K562 (cell line): ENCODE measurements around the gene FUBP3. TPM values are rescaled to one million over a fixed set of nuclear protein-coding genes. Genes with fewer than 3 reads are reported as not detected.

Source experiments
- ATAC-seq: fragments of 200-7000 bp; cut with Tn5 transposase; 3 replicates; pipeline ENCODE4 v1.9.1; 2020; ENCODE audit warnings: moderate library complexity
- BruUV-seq: library from RNA; stranded (reverse); fragments of 400-500 nt; replicated peaks from 2 replicates; lab custom pipeline; 2021; lab: Mats Ljungman, UMichigan
- CTCF ChIA-PET: fragments of 300-600 bp; formaldehyde crosslinking; extraction: SDS; loops from one replicate; lab custom pipeline; 2021; ENCODE audit warnings: low intra/inter-chr PET ratio; lab: Yijun Ruan, JAX
- POLR2A ChIA-PET: fragments of 300-600, 350-650 bp; sonication (Branson Sonifier 250); formaldehyde crosslinking; extraction: SDS; loops from one replicate; lab custom pipeline; 2021; ENCODE audit warnings: antibody characterized with exemption, inconsistent platforms; lab: Yijun Ruan, JAX
- DNase-seq, 4 experiments: peaks; one replicate each; pipeline versions ENCODE4 v3.0.0 to v3.0.0-alpha.2; 2011 to 2018; ENCODE audit warnings: low spot score in 3 of 4, mixed read lengths in 3 of 4; ENCODE audit errors: extremely low read depth in 1 of 4
- FAIRE-seq: peaks from 2 replicates; lab custom pipeline; 2011; peaks lifted over from hg19 to GRCh38; lab: Jason Lieb, UNC
- H2AFZ ChIP-seq: 2 replicates; pipeline ENCODE4 v1.6.0; 2011; ENCODE audit warnings: low read depth, low read length, control low read depth, inconsistent platforms
- H3K27ac ChIP-seq: fragments of 200-600 bp; 3 replicates; pipeline ENCODE4 v1.8.0; 2011; ENCODE audit warnings: low read depth, mild to moderate bottlenecking, control low read depth, inconsistent platforms, low read length, moderate library complexity, mixed read lengths; ENCODE audit errors: extremely low read depth
- H3K27me3 ChIP-seq, 2 experiments: fragments of 300-600 bp in 1 of 2; 2 replicates in 1 of 2; 3 replicates in 1 of 2; pipeline versions ENCODE4 v1.6.0 to v1.8.0; 2011; ENCODE audit warnings: inconsistent platforms in 2 of 2, low read length in 2 of 2, mild to moderate bottlenecking in 1 of 2, mixed read lengths in 1 of 2, moderate library complexity in 1 of 2; ENCODE audit not compliant: control insufficient read depth in 2 of 2, insufficient read depth in 2 of 2
- H3K36me3 ChIP-seq: fragments of 300-600 bp; 3 replicates; pipeline ENCODE4 v1.8.0; 2011; ENCODE audit warnings: mild to moderate bottlenecking, low read length, inconsistent platforms; ENCODE audit not compliant: control insufficient read depth, insufficient read depth
- H3K4me1 ChIP-seq, 2 experiments: fragments of 200-600 bp in 1 of 2; replicated peaks in 1 of 2; 2 replicates in 1 of 2; 3 replicates in 1 of 2; pipeline versions ENCODE4 v1.5.1 to v1.8.0; 2011; ENCODE audit warnings: inconsistent platforms in 2 of 2, low read length in 2 of 2, mild to moderate bottlenecking in 1 of 2, mixed read lengths in 1 of 2, moderate library complexity in 1 of 2; ENCODE audit not compliant: control insufficient read depth in 2 of 2, insufficient read depth in 2 of 2
- H3K4me2 ChIP-seq: 2 replicates; pipeline ENCODE4 v1.6.1; 2011; ENCODE audit warnings: low read length, control low read depth, inconsistent platforms, mixed read lengths; ENCODE audit not compliant: insufficient read depth
- H3K4me3 ChIP-seq: fragments of 200-600 bp; sonication (generic), shearing (Covaris generic); 2 replicates; pipeline ENCODE4 v1.5.1; 2016; ENCODE audit warnings: control low read depth, inconsistent platforms
- H3K79me2 ChIP-seq: fragments of 200-600 bp; 3 replicates; pipeline ENCODE4 v1.8.0; 2011; ENCODE audit warnings: low read length, inconsistent platforms; ENCODE audit not compliant: control insufficient read depth, insufficient read depth
- H3K9ac ChIP-seq, 2 experiments: 2 replicates each; pipeline versions ENCODE4 v1.6.0 to v1.6.1; 2011; ENCODE audit warnings: low read depth in 2 of 2, low read length in 2 of 2, control low read depth in 1 of 2, inconsistent platforms in 1 of 2, mild to moderate bottlenecking in 1 of 2, mixed read lengths in 1 of 2; ENCODE audit not compliant: insufficient read depth in 1 of 2
- H3K9me1 ChIP-seq: one replicate; pipeline ENCODE4 v1.6.0; 2011; ENCODE audit warnings: inconsistent platforms, mild to moderate bottlenecking, low read length, moderate library complexity; ENCODE audit not compliant: control insufficient read depth, insufficient read depth
- H3K9me3 ChIP-seq: replicated peaks from 2 replicates; pipeline ENCODE4 v1.5.1; 2011; ENCODE audit warnings: low read depth, low read length, inconsistent platforms; ENCODE audit not compliant: control insufficient read depth, insufficient read depth
- H4K20me1 ChIP-seq: replicated peaks from 2 replicates; pipeline ENCODE4 v1.6.1; 2011; ENCODE audit warnings: low read length, inconsistent platforms, mixed read lengths; ENCODE audit not compliant: control insufficient read depth, insufficient read depth
- BRCA1 ChIP-seq, 2 experiments: fragments of 450-650 bp in 1 of 2; sonication (generic) in 1 of 2; formaldehyde crosslinking in 1 of 2; IDR thresholded peaks; 2 replicates each; pipeline versions ENCODE4 v1.5.0 to v1.6.1; 2017 to 2020; ENCODE audit warnings: mild to moderate bottlenecking in 1 of 2, missing genetic modification reagents in 1 of 2
- E2F3 ChIP-seq: fragments of 250-450 bp; sonication (Bioruptor Pico); IDR thresholded peaks from 2 replicates; pipeline ENCODE4 v1.4.0; 2020; ENCODE audit warnings: mild to moderate bottlenecking
- FOXJ3 ChIP-seq: sonication (generic); formaldehyde crosslinking; IDR thresholded peaks from 2 replicates; pipeline ENCODE4 v1.4.0; 2020; ENCODE audit warnings: mild to moderate bottlenecking, missing genetic modification reagents
- GATAD2A ChIP-seq: fragments of 450-650 bp; IDR thresholded peaks from 2 replicates; pipeline ENCODE4 v1.6.1; 2017
- HMG20A ChIP-seq: fragments of 450-650 bp; formaldehyde crosslinking; conservative IDR thresholded peaks from 2 replicates; pipeline ENCODE4 v1.4.0; 2020; ENCODE audit warnings: mild to moderate bottlenecking, mixed read lengths
- MYC ChIP-seq, 2 experiments: fragments of 250-450 bp in 1 of 2; sonication (Bioruptor Pico) in 1 of 2; IDR thresholded peaks; 2 replicates each; pipeline versions ENCODE4 v1.5.1 to v1.6.1; 2012 to 2021; ENCODE audit warnings: low read depth in 2 of 2, borderline replicate concordance in 1 of 2, improper control_type of control experiment in 1 of 2, low read length in 1 of 2, mild to moderate bottlenecking in 1 of 2, moderate library complexity in 1 of 2
- NONO ChIP-seq, 2 experiments: fragments of 200-400 bp in 1 of 2; fragments of 450-650 bp in 1 of 2; formaldehyde crosslinking in 1 of 2; IDR thresholded peaks; 2 replicates each; pipeline ENCODE4 v1.6.1; 2017; ENCODE audit warnings: low read depth in 2 of 2, mild to moderate bottlenecking in 2 of 2, moderate library complexity in 2 of 2, low read length in 1 of 2
- PURB ChIP-seq: sonication (generic); formaldehyde crosslinking; IDR thresholded peaks from 2 replicates; pipeline ENCODE4 v1.9.0; 2021; ENCODE audit warnings: low read depth, mild to moderate bottlenecking, missing genetic modification reagents
- SMARCA5 ChIP-seq: fragments of 450-650 bp; IDR thresholded peaks from 2 replicates; pipeline ENCODE4 v1.6.1; 2016
- TBL1XR1 ChIP-seq, 2 experiments: IDR thresholded peaks; 2 replicates each; pipeline ENCODE4 v1.6.1; 2012; ENCODE audit warnings: improper control_type of control experiment in 2 of 2, low read length in 2 of 2, mild to moderate bottlenecking in 1 of 2
- XRCC5 ChIP-seq: fragments of 200-400 bp; formaldehyde crosslinking; IDR thresholded peaks from 2 replicates; pipeline ENCODE4 v1.6.1; 2017; ENCODE audit warnings: low read depth, mild to moderate bottlenecking, low read length
- ZNF23 ChIP-seq: fragments of 250-450 bp; sonication (Bioruptor Pico); IDR thresholded peaks from 2 replicates; pipeline ENCODE4 v1.4.0; 2020; ENCODE audit warnings: mild to moderate bottlenecking
- ZNF717 ChIP-seq: fragments of 250-450 bp; sonication (Bioruptor Pico); IDR thresholded peaks from 2 replicates; pipeline ENCODE4 v1.5.0; 2021
- ZNF780A ChIP-seq: fragments of 250-450 bp; sonication (Bioruptor Pico); IDR thresholded peaks from 2 replicates; pipeline ENCODE4 v1.5.0; 2021; ENCODE audit warnings: mild to moderate bottlenecking
- WGBS: fragments of 100-300 bp; shearing (Covaris generic); methylation state at CpG from one replicate; pipeline ENCODE4 v1.1.6; 2016; ENCODE audit warnings: low coverage, mixed read lengths; ENCODE audit not compliant: insufficient coverage; ENCODE audit errors: missing lambda C conversion rate; 5-methylcytosine and 5-hydroxymethylcytosine counted together
- in situ Hi-C: fragments of 300-500 bp; cut with MboI; formaldehyde crosslinking; loops from 4 replicates; pipeline ENCODE4 v1.15.0; 2018; ENCODE audit warnings: inconsistent platforms, mixed read lengths
- intact Hi-C: fragments of 100-400 bp; cut with micrococcal nuclease; formaldehyde crosslinking; loops from 2 replicates; pipeline ENCODE4 v1.14.2; 2022
- polyA plus RNA-seq, 8 experiments: library from polyadenylated mRNA; depleted of rRNA in 4 of 8; stranded (reverse) in 5 of 8; unstranded in 3 of 8; fragments of >200 nt; fragmentation: Nextera tagmentation in 2 of 8; fragmentation: Illumina TruSeq in 1 of 8; extraction: Ambion mirVana in 2 of 8; extraction: Trizol in 1 of 8; gene quantifications; 2 replicates each; pipeline versions ENCODE4 v1.2.1 to v1.2.3, GENCODE V29; 2011 to 2014; ENCODE audit warnings: inconsistent platforms in 1 of 8, missing spikeins in 1 of 8
- total RNA-seq, 7 experiments: library from RNA; depleted of rRNA in 6 of 7; stranded (reverse); fragments of >200 nt in 6 of 7; fragmentation: Illumina TruSeq in 2 of 7; extraction: Trizol in 2 of 7; gene quantifications; 2 replicates each; pipeline versions ENCODE4 v1.2.1 to v1.2.3, GENCODE V29; 2011 to 2021; ENCODE audit warnings: low replicate concordance in 1 of 7
- TF ChIP-seq, protein P1 (sequence below): sonication (generic); formaldehyde crosslinking; IDR thresholded peaks from 2 replicates; pipeline ENCODE4 v1.8.1; 2023; ENCODE audit warnings: mild to moderate bottlenecking, missing genetic modification reagents
- TF ChIP-seq, protein P2 (sequence below): fragments of 250-450 bp; sonication (Bioruptor Pico); IDR thresholded peaks from 2 replicates; pipeline ENCODE4 v1.6.1; 2021; ENCODE audit warnings: mild to moderate bottlenecking

FUBP3 gene
- total and polyA plus RNA-seq, 9 of the 15 experiments (the other 6 are each of a cell fraction or from before 2014, with no cell fraction given): 3.0 to 64.0 (median 48.1) TPM

GRCh38 chr9:130588416-130588815, 9.0 kb downstream of the FUBP3 start:
- H4K20me1 ChIP-seq: peaks cover 8% of the 10 kb centered on the region
- H3K36me3 ChIP-seq: peaks cover 52% of the 10 kb centered on the region
- H3K9me1 ChIP-seq: no peaks in the 10 kb centered on the region
- BruUV-seq: no TSS peak
- ChIA-PET POLR2A (interaction anchor here (0.7 to 1.4 kb wide), 3 partner anchors 9 to 13 kb away, joined by 3 to 6 read pairs (median 3); partner anchors contain the start of gene FUBP3), CTCF (no interaction called here)
- H3K79me2 ChIP-seq: peaks cover 80% of the 10 kb centered on the region
- WGBS: 94% methylated on average over 4 of the region's 4 CpGs
- H2AFZ ChIP-seq: no peak overlapping the region
- ATAC-seq: no peak
- H3K9me3 ChIP-seq: no peaks in the 10 kb centered on the region
- H3K27me3 ChIP-seq: no peaks in the 10 kb centered on the region
- DNase-seq: no peak
- no peak overlapping the region for H3K4me2 ChIP-seq
- H3K4me1 ChIP-seq: peaks cover 0 to 9% of the 10 kb centered on the region in 2 experiments; a peak in 3 of 5 replicates
- intact Hi-C loops: no loop called here
- H3K9ac ChIP-seq: no peak overlapping the region
- no peak for FAIRE-seq
- no peak for TF ChIP-seq ZNF23
- no peak for TF ChIP-seq ZNF780A (CRISPR knock-in tag)
- no peak for TF ChIP-seq HMG20A
- no peak for TF ChIP-seq NONO (IDR thresholded peaks at IDR 0.05; ENCODE audit: low read depth in 2 of 2, low read length in 1 of 2)
- no peak for TF ChIP-seq GATAD2A
- no peak for TF ChIP-seq MYC (IDR thresholded peaks at IDR 0.05; ENCODE audit: low read depth, low read length)
- TF ChIP-seq MYC (CRISPR knock-in tag; IDR thresholded peaks at IDR 0.05; ENCODE audit: borderline replicate concordance, low read depth): no peak
- TF ChIP-seq, protein P1, sequence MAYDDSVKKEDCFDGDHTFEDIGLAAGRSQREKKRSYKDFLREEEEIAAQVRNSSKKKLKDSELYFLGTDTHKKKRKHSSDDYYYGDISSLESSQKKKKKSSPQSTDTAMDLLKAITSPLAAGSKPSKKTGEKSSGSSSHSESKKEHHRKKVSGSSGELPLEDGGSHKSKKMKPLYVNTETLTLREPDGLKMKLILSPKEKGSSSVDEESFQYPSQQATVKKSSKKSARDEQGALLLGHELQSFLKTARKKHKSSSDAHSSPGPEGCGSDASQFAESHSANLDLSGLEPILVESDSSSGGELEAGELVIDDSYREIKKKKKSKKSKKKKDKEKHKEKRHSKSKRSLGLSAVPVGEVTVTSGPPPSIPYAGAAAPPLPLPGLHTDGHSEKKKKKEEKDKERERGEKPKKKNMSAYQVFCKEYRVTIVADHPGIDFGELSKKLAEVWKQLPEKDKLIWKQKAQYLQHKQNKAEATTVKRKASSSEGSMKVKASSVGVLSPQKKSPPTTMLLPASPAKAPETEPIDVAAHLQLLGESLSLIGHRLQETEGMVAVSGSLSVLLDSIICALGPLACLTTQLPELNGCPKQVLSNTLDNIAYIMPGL: no peak
- TF ChIP-seq FOXJ3: no peak
- TF ChIP-seq ZNF717 (CRISPR knock-in tag): no peak
- TF ChIP-seq PURB (CRISPR knock-in tag): no peak
- TF ChIP-seq, protein P2, sequence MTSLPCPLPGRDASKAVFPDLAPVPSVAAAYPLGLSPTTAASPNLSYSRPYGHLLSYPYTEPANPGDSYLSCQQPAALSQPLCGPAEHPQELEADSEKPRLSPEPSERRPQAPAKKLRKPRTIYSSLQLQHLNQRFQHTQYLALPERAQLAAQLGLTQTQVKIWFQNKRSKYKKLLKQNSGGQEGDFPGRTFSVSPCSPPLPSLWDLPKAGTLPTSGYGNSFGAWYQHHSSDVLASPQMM (CRISPR knock-in tag): no peak
- TF ChIP-seq SMARCA5: no peak
- no peak for TF ChIP-seq E2F3 (CRISPR knock-in tag)
- TF ChIP-seq BRCA1 (IDR thresholded peaks at IDR 0.05): no peak
- no peak for TF ChIP-seq BRCA1 (CRISPR knock-in tag; IDR thresholded peaks at IDR 0.05)
- no peak for TF ChIP-seq TBL1XR1 (IDR thresholded peaks at IDR 0.05; ENCODE audit: low read length in 2 of 2)
- TF ChIP-seq XRCC5: no peak
- no peak overlapping the region for H3K27ac ChIP-seq
- no peak overlapping the region for H3K4me3 ChIP-seq
- in situ Hi-C loops: no loop called here
